Endothelial cell of umbilical vein (primary cell): ENCODE measurements around the gene TBC1D7. TPM values are rescaled to one million over a fixed set of nuclear protein-coding genes. Genes with fewer than 3 reads are reported as not detected.

Experiments used
- BruUV-seq: library from RNA; stranded (reverse); fragments of 400-500 nt; replicated peaks from 2 replicates; lab custom pipeline; 2021; lab: Mats Ljungman, UMichigan
- CTCF ChIA-PET: fragments of 300-600, 350-600 bp; sonication (Branson Sonifier 250); formaldehyde crosslinking; loops from one replicate; lab custom pipeline; 2021; ENCODE audit warnings: antibody characterized with exemption, inconsistent platforms; lab: Charles Lee
- POLR2A ChIA-PET: fragments of 300-600, 350-600 bp; sonication (Branson Sonifier 250); formaldehyde crosslinking; loops from one replicate; lab custom pipeline; 2021; ENCODE audit warnings: antibody characterized with exemption, inconsistent platforms; lab: Charles Lee
- DNase-seq: peaks from one replicate; pipeline ENCODE4 v3.0.0-alpha.2; 2011; ENCODE audit warnings: low read depth, low spot score
- FAIRE-seq: peaks from 2 replicates; lab custom pipeline; 2011; peaks lifted over from hg19 to GRCh38; lab: Jason Lieb, UNC
- H2AFZ ChIP-seq: 2 replicates; pipeline ENCODE4 v1.6.0; 2012; ENCODE audit warnings: low read depth, low read length, control low read depth, inconsistent platforms
- H3K27ac ChIP-seq: 2 replicates; pipeline ENCODE4 v1.5.1; 2011; ENCODE audit warnings: low read depth, mild to moderate bottlenecking, control low read depth, low read length, moderate library complexity; ENCODE audit not compliant: insufficient read depth
- H3K27me3 ChIP-seq, 2 experiments: 2 replicates each; pipeline versions ENCODE4 v1.6.0 to v1.6.1; 2011; ENCODE audit warnings: low read length in 2 of 2, mixed read lengths in 1 of 2; ENCODE audit not compliant: control insufficient read depth in 2 of 2, insufficient read depth in 2 of 2
- H3K36me3 ChIP-seq, 2 experiments: 2 replicates in 1 of 2; 3 replicates in 1 of 2; pipeline ENCODE4 v1.5.1; 2011; ENCODE audit warnings: low read length in 2 of 2, mild to moderate bottlenecking in 1 of 2, moderate library complexity in 1 of 2; ENCODE audit not compliant: control insufficient read depth in 2 of 2, insufficient read depth in 2 of 2; ENCODE audit errors: extremely low read depth in 1 of 2
- H3K4me1 ChIP-seq: 3 replicates; pipeline ENCODE4 v1.5.1; 2011; ENCODE audit warnings: mild to moderate bottlenecking, low read length; ENCODE audit not compliant: control insufficient read depth, insufficient read depth; ENCODE audit errors: extremely low read depth
- H3K4me2 ChIP-seq: 2 replicates; pipeline ENCODE4 v1.6.1; 2011; ENCODE audit warnings: low read length, control low read depth, mixed read lengths; ENCODE audit not compliant: insufficient read depth
- H3K4me3 ChIP-seq, 3 experiments: fragments of 200-600 bp in 1 of 3; sonication (generic), shearing (Covaris generic) in 1 of 3; replicated peaks in 1 of 3; 2 replicates each; pipeline ENCODE4 v1.5.1; 2011 to 2016; ENCODE audit warnings: control low read depth in 3 of 3, low read length in 3 of 3, mild to moderate bottlenecking in 2 of 3, inconsistent platforms in 1 of 3, low read depth in 1 of 3, moderate library complexity in 1 of 3; ENCODE audit not compliant: insufficient read depth in 1 of 3
- H3K79me2 ChIP-seq: 2 replicates; pipeline ENCODE4 v1.6.0; 2012; ENCODE audit warnings: low read length, inconsistent platforms; ENCODE audit not compliant: control insufficient read depth, insufficient read depth
- H3K9ac ChIP-seq: replicated peaks from 2 replicates; pipeline ENCODE3; 2011; ENCODE audit warnings: low read length, control low read depth; ENCODE audit not compliant: insufficient read depth; ENCODE audit errors: extremely low read depth
- H3K9me1 ChIP-seq: replicated peaks from 3 replicates; pipeline ENCODE4 v1.6.0; 2011; ENCODE audit warnings: mild to moderate bottlenecking, low read length; ENCODE audit not compliant: control insufficient read depth, insufficient read depth; ENCODE audit errors: extremely low read depth
- H3K9me3 ChIP-seq: replicated peaks from 2 replicates; pipeline ENCODE4 v1.5.1; 2012; ENCODE audit warnings: low read length, inconsistent platforms; ENCODE audit not compliant: control insufficient read depth, insufficient read depth
- H4K20me1 ChIP-seq: replicated peaks from 2 replicates; pipeline ENCODE3; 2011; ENCODE audit warnings: mild to moderate bottlenecking, low read length; ENCODE audit not compliant: control insufficient read depth, insufficient read depth; ENCODE audit errors: extremely low read depth
- CTCF ChIP-seq, 2 donors: IDR thresholded peaks; 1 replicate in 1 of 2; 2 replicates in 1 of 2; pipeline ENCODE4 v1.5.1; 2011; ENCODE audit warnings: low read length in 2 of 2, mild to moderate bottlenecking in 2 of 2, moderate library complexity in 2 of 2, control low read depth in 1 of 2, inconsistent platforms in 1 of 2, low read depth in 1 of 2; ENCODE audit not compliant: insufficient read depth in 1 of 2; ENCODE audit errors: extremely low read depth in 1 of 2
- EZH2 ChIP-seq: IDR thresholded peaks from 2 replicates; pipeline ENCODE4 v1.6.1; 2012; ENCODE audit warnings: borderline replicate concordance, low read depth, mild to moderate bottlenecking, moderate library complexity, low read length, inconsistent platforms; ENCODE audit not compliant: severe bottlenecking
- FOS ChIP-seq: IDR thresholded peaks from 2 replicates; pipeline ENCODE4 v1.6.1; 2011; ENCODE audit warnings: mild to moderate bottlenecking, low read length, moderate library complexity, borderline replicate concordance; ENCODE audit not compliant: insufficient read depth
- GATA2 ChIP-seq: IDR thresholded peaks from 2 replicates; pipeline ENCODE4 v1.7.0; 2011; ENCODE audit warnings: low read depth, mild to moderate bottlenecking, moderate library complexity, mixed read lengths, low read length; ENCODE audit not compliant: insufficient read length, insufficient read depth
- JUN ChIP-seq: IDR thresholded peaks from 2 replicates; pipeline ENCODE4 v1.6.1; 2011; ENCODE audit warnings: borderline replicate concordance, low read depth; ENCODE audit not compliant: insufficient read length, insufficient read depth
- MAX ChIP-seq: IDR thresholded peaks from 2 replicates; pipeline ENCODE4 v1.6.1; 2011; ENCODE audit not compliant: insufficient read depth, insufficient read length
- MYC ChIP-seq: IDR thresholded peaks from one replicate; pipeline ENCODE4 v1.6.1; 2011; ENCODE audit warnings: mild to moderate bottlenecking, low read depth, low read length
- POLR2A ChIP-seq: IDR thresholded peaks from 2 replicates; pipeline ENCODE4 v1.6.1; 2012; ENCODE audit warnings: low read depth, mild to moderate bottlenecking, control low read depth, low read length
- POLR2AphosphoS5 ChIP-seq: IDR thresholded peaks from 2 replicates; pipeline ENCODE4 v1.6.1; 2012; ENCODE audit warnings: low read depth, mild to moderate bottlenecking, control low read depth, low read length, moderate library complexity; ENCODE audit not compliant: insufficient read depth
- dilution Hi-C: fragments of 300-500 bp; cut with MboI; formaldehyde crosslinking; loops from one replicate; pipeline ENCODE4 v1.15.0; 2019; ENCODE audit warnings: low sequenced_read_pairs; ENCODE audit not compliant: extremely low pct_ligation_motif_present
- intact Hi-C: fragments of 100-400 bp; cut with micrococcal nuclease; formaldehyde crosslinking; loops from one replicate; pipeline ENCODE4 v1.10.0; 2022
- polyA plus RNA-seq, 4 experiments: library from polyadenylated mRNA; depleted of rRNA in 3 of 4; stranded (reverse) in 3 of 4; unstranded in 1 of 4; fragments of >200 nt; gene quantifications; 2 replicates each; pipeline versions ENCODE4 v1.2.1 to v1.2.3, GENCODE V29; 2011 to 2012; ENCODE audit warnings: missing spikeins in 1 of 4
- total RNA-seq: library from RNA; stranded (reverse); gene quantifications from 2 replicates; pipeline ENCODE4 v1.2.3, GENCODE V29; 2021

TBC1D7 gene
- total and polyA plus RNA-seq, 2 donors (not counting 3 experiments of a cell fraction or from before 2014, with no cell fraction given): 26.6 to 28.1 TPM

- H3K36me3 ChIP-seq: peaks cover 2 to 11% of the 10 kb centered on the region in 2 experiments
- H2AFZ ChIP-seq: no peak overlapping the region
- CTCF ChIA-PET: interaction anchor here (1.1 to 1.3 kb wide), 2 partner anchors 99 to 383 kb away, joined by 4 to 5 read pairs; no protein-coding TSS in a partner anchor
- H3K9me1 ChIP-seq: no peaks in the 10 kb centered on the region
- H4K20me1 ChIP-seq: no peaks in the 10 kb centered on the region
- H3K4me2 ChIP-seq: no peak overlapping the region
- intact Hi-C loops: no loop called here
- dilution Hi-C loops: no loop called here
- H3K4me3 ChIP-seq: no peak overlapping the region
- no peaks in the 10 kb centered on the region for H3K4me1 ChIP-seq
- POLR2A ChIA-PET: no interaction called here
- H3K27me3 ChIP-seq: no peaks in the 10 kb centered on the region
- H3K27ac ChIP-seq: no peak overlapping the region
- no peaks in the 10 kb centered on the region for H3K9me3 ChIP-seq
- no peaks in the 10 kb centered on the region for H3K79me2 ChIP-seq
- FAIRE-seq: no peak
- H3K9ac ChIP-seq: no peak overlapping the region
- no TSS peak for BruUV-seq
- TF ChIP-seq GATA2 (no peak), FOS (no peak)
- DNase-seq: no peak
Observed at GRCh38 chr6:13294499-13295069, 33.8 kb downstream of the TBC1D7 start.

GRCh38 chr6:13292774-13293173 is 35.6 kb downstream of the TBC1D7 start:
- FAIRE-seq (no peak), DNase-seq (no peak)
- Histone ChIP-seq H3K79me2 (no peaks in the 10 kb centered on the region), H3K27ac (no peak overlapping the region), H2AFZ (no peak overlapping the region), H3K9me3 (no peaks in the 10 kb centered on the region), H3K36me3 (peaks cover 2 to 8% of the 10 kb centered on the region in 2 experiments), H3K9me1 (no peaks in the 10 kb centered on the region), H3K4me3 (no peak overlapping the region), H3K4me2 (no peak overlapping the region), H3K27me3 (no peaks in the 10 kb centered on the region), H4K20me1 (no peaks in the 10 kb centered on the region), H3K4me1 (no peaks in the 10 kb centered on the region), H3K9ac (no peak overlapping the region)
- intact Hi-C loops: no loop called here
- no peak for TF ChIP-seq JUN
- no peak for TF ChIP-seq POLR2AphosphoS5
- no peak for TF ChIP-seq EZH2
- TF ChIP-seq MAX: no peak
- no peak for TF ChIP-seq GATA2
- TF ChIP-seq POLR2A: no peak
- TF ChIP-seq MYC: no peak
- no peak for TF ChIP-seq CTCF (IDR thresholded peaks at IDR 0.05; ENCODE audit: extremely low read depth in 1 of 2, insufficient read depth in 1 of 2, low read depth in 1 of 2, low read length in 2 of 2)
- TF ChIP-seq FOS: no peak
- ChIA-PET POLR2A (no interaction called here), CTCF (interaction anchor here (0.6 to 1.5 kb wide), 2 partner anchors 10 to 191 kb away, joined by 3 to 5 read pairs; no protein-coding TSS in a partner anchor)
- dilution Hi-C loops: no loop called here
- BruUV-seq: no TSS peak
